Hepatocyte (in vitro differentiated cells): ENCODE data around the gene MGME1. TPM values are rescaled to one million over a fixed set of nuclear protein-coding genes. Genes with fewer than 3 reads are reported as not detected.

Experiments
- DNase-seq: peaks from one replicate; pipeline ENCODE4 v3.0.0-alpha.2; 2016; ENCODE audit warnings: low spot score
- H2AFZ ChIP-seq: fragments of 200-600 bp; sonication (generic); 2 replicates; pipeline ENCODE4 v1.6.0; 2016; ENCODE audit warnings: antibody characterized with exemption, mild to moderate bottlenecking
- H3K27ac ChIP-seq: fragments of 200-600 bp; sonication (generic); 2 replicates; pipeline ENCODE4 v1.5.1; 2016; ENCODE audit warnings: mild to moderate bottlenecking
- H3K27me3 ChIP-seq: fragments of 200-600 bp; sonication (generic); 2 replicates; pipeline ENCODE4 v1.6.1; 2016
- H3K36me3 ChIP-seq: fragments of 200-600 bp; sonication (generic); replicated peaks from 2 replicates; pipeline ENCODE4 v1.5.1; 2016; ENCODE audit warnings: low read depth; ENCODE audit not compliant: insufficient read depth
- H3K4me1 ChIP-seq: fragments of 200-600 bp; sonication (generic); 2 replicates; pipeline ENCODE4 v1.5.1; 2016; ENCODE audit warnings: mild to moderate bottlenecking, moderate library complexity; ENCODE audit not compliant: insufficient read depth
- H3K4me2 ChIP-seq: fragments of 200-600 bp; sonication (generic); 2 replicates; pipeline ENCODE4 v1.6.0; 2016
- H3K4me3 ChIP-seq: fragments of 200-600 bp; sonication (generic); 2 replicates; pipeline ENCODE4 v1.5.1; 2016; ENCODE audit warnings: mild to moderate bottlenecking
- H3K79me2 ChIP-seq: fragments of 200-600 bp; sonication (generic); 2 replicates; pipeline ENCODE4 v1.6.0; 2017; ENCODE audit warnings: mild to moderate bottlenecking
- H3K9me2 ChIP-seq: fragments of 200-600 bp; sonication (generic); replicated peaks from 2 replicates; pipeline ENCODE4 v1.6.0; 2017; ENCODE audit warnings: mild to moderate bottlenecking; ENCODE audit not compliant: insufficient read depth
- H3K9me3 ChIP-seq: fragments of 200-600 bp; sonication (generic); 2 replicates; pipeline ENCODE4 v1.5.1; 2016; ENCODE audit warnings: low read depth, mild to moderate bottlenecking
- H4K20me1 ChIP-seq: fragments of 200-600 bp; sonication (generic); 2 replicates; pipeline ENCODE4 v1.6.0; 2016; ENCODE audit warnings: mild to moderate bottlenecking; ENCODE audit not compliant: insufficient read depth, poor library complexity, severe bottlenecking
- EZH2 ChIP-seq: fragments of 200-600 bp; sonication (generic); IDR thresholded peaks from 2 replicates; pipeline ENCODE4 v1.6.1; 2016; ENCODE audit warnings: antibody characterized with exemption, mild to moderate bottlenecking, borderline replicate concordance
- EZH2phosphoT487 ChIP-seq: fragments of 200-600 bp; sonication (generic); IDR thresholded peaks from one replicate; pipeline ENCODE4 v1.6.1; 2018; ENCODE audit warnings: antibody characterized with exemption, mild to moderate bottlenecking, low read depth, moderate library complexity; ENCODE audit not compliant: unreplicated experiment, severe bottlenecking
- WGBS: methylation state at CpG from one replicate; pipeline ENCODE4 v1.1.6; 2016; ENCODE audit warnings: low lambda C conversion rate; ENCODE audit errors: missing lambda C conversion rate; 5-methylcytosine and 5-hydroxymethylcytosine counted together
- polyA plus RNA-seq: library from polyadenylated mRNA; unstranded; fragments of >200 nt; fragmentation: Nextera tagmentation; extraction: Ambion mirVana; gene quantifications from 2 replicates; pipeline ENCODE4 v1.2.1, GENCODE V29; 2016
- total RNA-seq: library from RNA; depleted of rRNA; stranded (reverse); fragments of >200 nt; gene quantifications from 2 replicates; pipeline ENCODE4 v1.2.3, GENCODE V29; 2014
- TF ChIP-seq, protein P1 (sequence below): fragments of 200-600 bp; sonication (generic); IDR thresholded peaks from 2 replicates; pipeline ENCODE4 v1.5.1; 2016; ENCODE audit warnings: antibody characterized with exemption, mild to moderate bottlenecking; ENCODE audit not compliant: poor library complexity

The MGME1 gene
- total and polyA plus RNA-seq, 2 experiments from 2014 or later, result 15.7 to 17.9 TPM

DNA sequence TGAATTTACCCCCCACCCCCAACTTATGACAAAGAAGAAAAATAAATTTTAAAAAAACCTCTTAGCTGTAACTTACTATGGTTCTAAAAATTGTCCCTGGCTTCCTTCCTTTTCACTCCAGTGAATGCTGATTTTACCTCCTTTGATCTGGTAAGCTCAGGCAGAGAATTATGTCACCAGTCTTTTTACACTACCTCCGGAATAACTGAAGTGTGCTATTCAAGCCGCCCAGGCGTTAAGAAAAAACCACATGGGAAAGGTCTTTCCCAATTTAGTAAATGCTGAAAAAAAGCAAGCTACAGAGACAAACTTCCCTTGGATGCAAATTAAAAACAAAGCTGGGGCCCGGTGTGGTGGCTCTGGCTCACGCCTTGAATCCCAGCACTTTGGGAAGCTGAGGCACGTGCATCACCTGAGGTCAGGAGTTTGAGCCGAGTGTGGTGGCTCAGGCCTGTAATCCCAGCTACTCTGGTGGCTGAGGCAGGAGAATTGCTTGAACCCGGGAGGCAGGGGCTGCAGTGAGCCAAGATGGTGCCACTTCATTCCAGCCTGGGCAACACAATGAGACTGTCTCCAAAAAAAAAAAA lies 12.6 kb upstream of the MGME1 start:
- TF ChIP-seq EZH2phosphoT487 (no peak), EZH2 (no peak)
- TF ChIP-seq, protein P1, sequence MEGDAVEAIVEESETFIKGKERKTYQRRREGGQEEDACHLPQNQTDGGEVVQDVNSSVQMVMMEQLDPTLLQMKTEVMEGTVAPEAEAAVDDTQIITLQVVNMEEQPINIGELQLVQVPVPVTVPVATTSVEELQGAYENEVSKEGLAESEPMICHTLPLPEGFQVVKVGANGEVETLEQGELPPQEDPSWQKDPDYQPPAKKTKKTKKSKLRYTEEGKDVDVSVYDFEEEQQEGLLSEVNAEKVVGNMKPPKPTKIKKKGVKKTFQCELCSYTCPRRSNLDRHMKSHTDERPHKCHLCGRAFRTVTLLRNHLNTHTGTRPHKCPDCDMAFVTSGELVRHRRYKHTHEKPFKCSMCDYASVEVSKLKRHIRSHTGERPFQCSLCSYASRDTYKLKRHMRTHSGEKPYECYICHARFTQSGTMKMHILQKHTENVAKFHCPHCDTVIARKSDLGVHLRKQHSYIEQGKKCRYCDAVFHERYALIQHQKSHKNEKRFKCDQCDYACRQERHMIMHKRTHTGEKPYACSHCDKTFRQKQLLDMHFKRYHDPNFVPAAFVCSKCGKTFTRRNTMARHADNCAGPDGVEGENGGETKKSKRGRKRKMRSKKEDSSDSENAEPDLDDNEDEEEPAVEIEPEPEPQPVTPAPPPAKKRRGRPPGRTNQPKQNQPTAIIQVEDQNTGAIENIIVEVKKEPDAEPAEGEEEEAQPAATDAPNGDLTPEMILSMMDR, result no peak
- peak overlapping the region; percentile 98 for H3K27ac ChIP-seq

DNA sequence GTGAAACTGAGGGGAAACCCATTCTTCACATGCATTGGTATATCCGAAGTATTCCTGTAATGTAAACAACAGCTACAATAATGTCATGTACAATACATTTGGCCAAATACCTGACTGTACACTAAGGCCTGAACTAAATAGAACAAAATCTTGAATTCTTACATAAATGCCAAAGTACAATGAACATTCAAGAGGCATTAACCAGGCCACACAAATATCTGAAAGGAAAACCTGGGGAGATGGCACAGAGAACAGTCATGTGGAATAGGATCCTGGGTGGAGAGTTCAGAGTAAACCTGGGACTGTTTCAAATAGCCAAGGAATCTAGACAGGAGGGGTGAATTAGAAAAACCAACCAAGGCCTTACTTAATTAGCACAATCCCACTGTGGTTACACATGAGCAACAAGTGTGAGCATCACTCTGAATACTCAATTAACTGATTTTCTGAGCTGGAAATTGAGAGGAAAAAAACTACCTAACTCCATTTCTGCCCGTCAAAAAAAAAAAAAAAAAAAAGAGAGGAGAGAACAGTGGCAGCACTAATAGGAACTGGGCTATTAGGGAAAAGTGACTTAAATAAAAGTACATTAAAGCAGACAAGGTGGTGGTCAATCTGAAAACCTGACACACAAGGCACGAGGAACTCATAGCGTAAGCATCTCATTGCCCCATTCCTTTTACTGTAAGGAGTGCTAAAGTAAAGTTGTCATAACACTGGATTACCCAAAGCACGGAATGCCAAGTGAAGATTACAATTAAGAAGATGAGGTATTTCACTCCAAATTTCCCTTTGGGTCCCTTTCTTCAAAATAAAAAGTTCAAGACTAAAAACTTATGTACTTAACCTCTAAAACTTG lies 11.1 kb upstream of the MGME1 start:
- no peaks in the 10 kb centered on the region for H3K9me3 ChIP-seq
- no peak for DNase-seq
- peaks cover 73% of the 10 kb centered on the region for H3K4me1 ChIP-seq
- TF ChIP-seq EZH2phosphoT487 (no peak), EZH2 (no peak)
- TF ChIP-seq, protein P1, result no peak
- H4K20me1 ChIP-seq, result peaks cover 81% of the 10 kb centered on the region
- peaks cover under 1% of the 10 kb centered on the region for H3K36me3 ChIP-seq
- H3K9me2 ChIP-seq, result no peaks in the 10 kb centered on the region
- H2AFZ ChIP-seq, result no peak overlapping the region
- peak overlapping the region; percentile 84 for H3K4me2 ChIP-seq
- peaks cover 98% of the 10 kb centered on the region for H3K79me2 ChIP-seq
- H3K27me3 ChIP-seq, result no peaks in the 10 kb centered on the region
- 46% methylated on average over 5 of the region's 5 CpGs for WGBS
- no peak overlapping the region for H3K4me3 ChIP-seq
- H3K27ac ChIP-seq, result peak overlapping the region; percentile 98

More for the DNA sequence above, 12.6 kb upstream of the MGME1 start:
- H3K9me2 ChIP-seq, result no peaks in the 10 kb centered on the region
- no peak overlapping the region for H3K4me3 ChIP-seq
- peaks cover 3% of the 10 kb centered on the region for H3K36me3 ChIP-seq
- no peak overlapping the region for H2AFZ ChIP-seq
- H3K79me2 ChIP-seq, result peaks cover 98% of the 10 kb centered on the region
- H3K4me1 ChIP-seq, result peaks cover 64% of the 10 kb centered on the region
- no peaks in the 10 kb centered on the region for H3K27me3 ChIP-seq
- H4K20me1 ChIP-seq, result peaks cover 70% of the 10 kb centered on the region
- no peak overlapping the region for H3K4me2 ChIP-seq
- no peak for DNase-seq
- no peaks in the 10 kb centered on the region for H3K9me3 ChIP-seq
- WGBS, result 89% methylated on average over 8 of the region's 8 CpGs

DNA sequence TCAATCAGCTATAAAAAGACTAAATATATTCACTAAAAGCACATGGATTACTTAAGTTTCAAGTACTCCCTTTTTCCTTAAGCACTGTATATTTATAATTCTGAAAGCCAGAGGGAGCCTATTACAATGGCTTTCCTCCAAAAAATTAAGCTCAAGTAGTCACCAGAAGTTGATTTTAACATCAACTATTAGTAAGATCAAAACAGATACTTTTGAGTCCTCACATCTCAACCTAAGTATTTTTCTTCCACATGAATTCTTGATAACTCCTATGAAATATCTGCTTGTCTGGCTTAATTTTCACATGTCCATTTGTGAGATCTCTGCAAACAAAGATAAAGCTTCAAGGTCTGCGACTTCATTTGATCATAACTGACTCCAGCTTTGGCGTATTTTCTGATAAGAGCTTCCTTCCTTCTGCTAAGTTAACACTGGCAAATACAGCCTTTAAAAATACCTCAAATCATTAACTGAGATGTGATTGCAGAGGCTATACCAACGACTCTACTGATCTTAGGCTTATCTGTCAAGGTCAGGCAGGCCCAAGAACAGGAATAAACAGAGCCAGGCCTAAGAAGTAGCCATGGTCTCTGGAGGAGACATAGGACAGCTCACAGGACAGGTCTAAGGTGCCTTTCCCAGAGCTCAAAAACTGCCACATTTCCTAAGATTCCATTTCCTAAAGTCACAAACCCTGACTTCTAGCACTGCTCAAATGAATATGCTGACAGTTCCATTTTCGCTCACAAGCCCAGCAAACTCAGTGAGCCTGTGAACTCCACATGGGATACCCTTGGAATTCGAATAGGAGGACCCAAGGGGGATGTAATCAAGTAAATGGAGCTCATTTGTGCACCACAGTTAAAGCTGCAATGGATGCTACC lies 10.2 kb upstream of the MGME1 start:
- Histone ChIP-seq H3K9me2 (no peaks in the 10 kb centered on the region), H3K4me1 (peaks cover 81% of the 10 kb centered on the region), H3K4me2 (peak overlapping the region; percentile 84), H3K79me2 (peaks cover 98% of the 10 kb centered on the region), H2AFZ (no peak overlapping the region), H3K4me3 (no peak overlapping the region), H4K20me1 (peaks cover 82% of the 10 kb centered on the region), H3K36me3 (no peaks in the 10 kb centered on the region), H3K9me3 (no peaks in the 10 kb centered on the region), H3K27me3 (no peaks in the 10 kb centered on the region), H3K27ac (peak overlapping the region; percentile 98)
- TF ChIP-seq EZH2phosphoT487, result no peak
- TF ChIP-seq, protein P1, result peak; percentile 29
- peak; percentile 39 for DNase-seq
- WGBS, result 35% methylated on average over 5 of the region's 5 CpGs
